22Rv1 (cell line): Measurements from ENCODE around the gene COX4I1.

Source experiments
- H3K27ac ChIP-seq: fragments of 450-650 bp; 2 replicates; pipeline ENCODE4 v1.5.1; 2017
- ZFX ChIP-seq: fragments of 450-650 bp; IDR thresholded peaks from 2 replicates; pipeline ENCODE4 v1.6.1; 2017; ENCODE audit warnings: antibody characterized with exemption, borderline replicate concordance
- TF ChIP-seq, protein P1 (sequence below): fragments of 450-650 bp; IDR thresholded peaks from 2 replicates; pipeline ENCODE4 v1.5.1; 2017; ENCODE audit warnings: mild to moderate bottlenecking

COX4I1 gene

DNA sequence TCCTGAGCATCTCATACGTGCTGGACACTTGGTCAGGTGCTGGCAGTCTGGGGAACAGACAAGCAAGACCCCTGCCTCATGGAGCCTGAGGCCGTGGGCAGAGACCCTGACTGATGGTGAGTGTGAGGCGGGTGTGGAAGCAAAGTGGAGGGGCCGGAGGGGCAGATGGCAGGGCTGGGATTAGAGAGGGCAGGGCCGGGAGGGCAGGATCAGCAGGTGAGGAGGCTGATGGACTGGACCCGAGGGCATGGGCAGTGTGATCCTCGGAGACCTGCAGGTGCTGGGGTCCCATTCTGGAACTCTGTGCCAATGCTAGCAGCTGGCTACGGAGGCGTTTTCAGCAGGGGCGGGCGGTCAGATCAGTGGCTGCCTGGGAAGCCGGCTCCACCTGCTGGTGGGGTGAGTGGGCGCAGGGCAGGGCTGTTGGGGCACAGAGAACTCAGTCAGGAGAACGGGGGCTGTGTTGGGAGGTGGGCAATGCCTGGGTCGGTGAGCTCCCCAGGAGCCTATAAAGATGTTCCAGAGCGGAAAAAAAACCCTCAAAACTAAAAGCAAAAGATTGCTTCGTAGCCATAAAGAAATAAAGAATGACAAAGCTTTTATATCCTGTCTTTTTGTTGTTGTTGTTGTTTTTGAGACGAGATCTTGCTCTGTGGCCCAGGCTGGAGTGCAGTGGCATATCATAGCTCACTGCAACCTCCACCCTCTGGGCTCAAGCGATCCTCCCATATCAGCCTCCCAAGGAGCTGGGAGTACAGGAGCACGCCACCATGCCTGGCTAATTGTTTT is 39.7 kb upstream of the COX4I1 start:
- TF ChIP-seq, protein P1, sequence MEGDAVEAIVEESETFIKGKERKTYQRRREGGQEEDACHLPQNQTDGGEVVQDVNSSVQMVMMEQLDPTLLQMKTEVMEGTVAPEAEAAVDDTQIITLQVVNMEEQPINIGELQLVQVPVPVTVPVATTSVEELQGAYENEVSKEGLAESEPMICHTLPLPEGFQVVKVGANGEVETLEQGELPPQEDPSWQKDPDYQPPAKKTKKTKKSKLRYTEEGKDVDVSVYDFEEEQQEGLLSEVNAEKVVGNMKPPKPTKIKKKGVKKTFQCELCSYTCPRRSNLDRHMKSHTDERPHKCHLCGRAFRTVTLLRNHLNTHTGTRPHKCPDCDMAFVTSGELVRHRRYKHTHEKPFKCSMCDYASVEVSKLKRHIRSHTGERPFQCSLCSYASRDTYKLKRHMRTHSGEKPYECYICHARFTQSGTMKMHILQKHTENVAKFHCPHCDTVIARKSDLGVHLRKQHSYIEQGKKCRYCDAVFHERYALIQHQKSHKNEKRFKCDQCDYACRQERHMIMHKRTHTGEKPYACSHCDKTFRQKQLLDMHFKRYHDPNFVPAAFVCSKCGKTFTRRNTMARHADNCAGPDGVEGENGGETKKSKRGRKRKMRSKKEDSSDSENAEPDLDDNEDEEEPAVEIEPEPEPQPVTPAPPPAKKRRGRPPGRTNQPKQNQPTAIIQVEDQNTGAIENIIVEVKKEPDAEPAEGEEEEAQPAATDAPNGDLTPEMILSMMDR, result peak; percentile 80
- TF ChIP-seq ZFX, result no peak
- no peak overlapping the region for H3K27ac ChIP-seq

DNA sequence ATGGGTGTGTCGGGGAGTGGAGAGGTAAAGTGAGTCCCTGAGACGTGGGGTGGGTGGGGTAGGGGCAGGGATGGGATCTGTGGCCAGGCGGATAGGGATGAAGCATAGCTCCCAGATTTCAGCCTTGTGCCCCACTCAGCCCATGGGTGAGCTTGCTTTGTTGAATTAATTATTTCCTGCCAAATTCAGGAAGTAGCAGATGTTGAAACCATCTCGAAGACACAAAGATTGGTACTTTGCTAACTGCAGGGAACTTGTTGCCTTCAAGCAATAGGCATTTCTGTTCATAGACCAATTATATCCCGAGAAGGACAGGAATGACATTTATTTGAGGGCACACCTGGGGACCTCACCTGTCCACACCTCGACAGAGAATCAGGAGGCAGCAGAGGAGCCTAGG is 37.6 kb upstream of the COX4I1 start:
- no peak overlapping the region for H3K27ac ChIP-seq
- TF ChIP-seq, protein P1, result no peak
- TF ChIP-seq ZFX, result no peak

DNA sequence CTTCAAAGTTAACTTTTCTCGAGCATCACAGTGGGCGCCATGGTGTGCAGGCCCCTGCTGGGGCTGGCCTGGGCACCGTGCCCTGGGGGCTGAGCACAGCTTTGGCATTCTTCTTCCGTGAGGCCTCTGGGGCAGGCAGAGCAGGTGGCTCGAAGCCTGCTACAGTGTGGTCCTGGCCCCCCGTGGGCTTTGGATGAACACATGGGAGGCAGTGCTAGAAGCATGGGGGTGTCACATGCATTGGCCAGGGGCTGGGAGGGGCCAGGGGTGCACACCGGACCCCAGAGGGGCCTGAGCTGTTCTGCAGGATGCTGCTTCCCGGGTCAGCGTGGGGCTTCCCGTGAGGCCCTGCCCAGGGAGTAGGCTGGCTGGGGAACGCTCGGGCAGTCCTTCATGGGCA is 36.5 kb upstream of the COX4I1 start:
- no peak for TF ChIP-seq ZFX
- TF ChIP-seq, protein P1, result no peak
- H3K27ac ChIP-seq, result no peak overlapping the region

DNA sequence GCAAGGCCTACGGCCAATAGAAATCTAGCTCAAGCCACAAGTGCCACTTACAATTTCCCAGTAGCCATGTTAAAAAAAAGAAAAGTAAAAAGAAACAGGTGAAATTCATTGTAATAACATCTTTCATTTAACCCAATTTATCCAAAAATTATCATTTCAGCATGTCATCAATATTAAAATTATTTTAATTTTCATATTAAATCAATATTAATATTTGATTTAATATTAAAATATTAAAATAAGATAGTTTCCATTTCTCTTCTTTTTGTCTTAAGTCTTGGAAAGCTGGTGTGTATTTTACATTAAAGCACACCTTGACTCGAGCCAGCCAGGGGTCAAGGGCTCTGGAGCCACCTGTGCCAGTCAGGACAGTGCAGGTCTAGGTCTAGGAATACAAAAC is 35.9 kb upstream of the COX4I1 start:
- no peak overlapping the region for H3K27ac ChIP-seq
- TF ChIP-seq, protein P1, result no peak
- TF ChIP-seq ZFX, result no peak

DNA sequence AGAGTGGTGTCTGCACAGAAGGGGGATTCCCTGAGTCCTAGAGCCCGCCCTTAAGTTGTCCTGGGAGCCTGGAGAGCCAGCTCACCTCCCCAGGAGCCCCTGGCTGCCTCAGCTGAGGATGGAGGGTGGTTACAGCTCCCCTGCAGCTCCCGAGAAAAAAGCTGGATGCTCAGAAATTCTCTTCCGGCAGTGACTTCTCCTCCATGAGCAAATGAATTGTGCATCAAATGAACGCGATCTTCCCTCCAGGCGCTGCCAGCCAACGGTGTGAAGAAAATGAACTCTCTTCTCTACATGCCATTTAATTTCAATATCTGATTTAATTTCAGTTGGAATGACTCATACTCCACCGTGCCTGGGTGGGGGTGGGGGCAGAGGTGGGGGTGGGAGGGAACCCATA is 34.3 kb upstream of the COX4I1 start:
- TF ChIP-seq ZFX, result no peak
- TF ChIP-seq, protein P1, result no peak
- no peak overlapping the region for H3K27ac ChIP-seq

DNA sequence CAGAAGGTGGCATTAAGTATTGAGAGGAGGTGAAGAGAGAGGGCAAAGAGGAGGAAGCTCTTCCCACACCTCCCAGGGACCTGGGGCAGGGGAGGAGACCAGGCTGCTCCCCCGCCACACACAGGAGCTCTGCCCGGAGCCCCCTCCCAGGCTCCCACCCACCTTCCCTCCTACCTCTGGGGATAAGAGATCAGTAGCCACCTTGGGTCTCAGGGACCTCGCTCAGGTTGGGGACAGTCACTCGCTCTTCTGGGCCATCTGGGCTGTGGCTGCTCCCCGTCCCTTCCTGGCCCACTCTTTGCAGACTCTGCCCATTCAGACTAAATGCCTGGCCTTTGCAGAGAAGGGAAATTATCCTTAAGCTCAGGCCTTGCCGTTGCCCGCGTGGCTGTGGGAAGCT is 33.7 kb upstream of the COX4I1 start:
- TF ChIP-seq, protein P1, result no peak
- TF ChIP-seq ZFX, result no peak
- no peak overlapping the region for H3K27ac ChIP-seq

DNA sequence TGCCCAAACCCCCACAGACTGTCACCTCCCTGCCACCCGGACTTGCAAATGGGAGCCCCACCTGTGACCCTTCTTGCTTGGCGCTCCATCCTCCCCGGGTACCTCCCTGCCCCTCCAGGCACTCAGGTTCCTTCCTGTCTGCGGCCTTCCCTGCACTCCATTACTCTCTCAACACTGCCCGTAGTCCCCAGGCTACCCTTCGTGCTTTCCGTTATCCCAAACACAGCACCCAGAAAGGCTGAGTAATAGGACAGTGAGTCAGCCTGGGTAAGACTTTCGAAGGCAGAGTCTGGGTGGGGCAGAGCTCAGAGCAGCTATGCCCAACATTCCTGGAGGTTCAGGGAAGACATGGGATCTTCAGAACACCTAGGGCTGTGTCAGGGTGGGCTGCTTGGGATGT is 32.0 kb upstream of the COX4I1 start:
- no peak for TF ChIP-seq ZFX
- TF ChIP-seq, protein P1, result no peak

More for the DNA sequence above, 32.0 kb upstream of the COX4I1 start:
- H3K27ac ChIP-seq, result no peak overlapping the region
